ENCODE results near the gene TNFRSF1B.

Gene TNFRSF1B

GRCh38 chr1:12166834-12167492 is at the start of gene TNFRSF1B:
TSS of gene TNFRSF1B (plus strand) at chr1:12166991. CDS start at chr1:12167092, 101 bp downstream.
- peak; percentile 50 for DNase-seq (ENCODE audit: low read depth)

- DNase-seq (ENCODE audit: low read depth) = no peak
Observed at GRCh38 chr1:12121212-12122003, 45.4 kb upstream of the TNFRSF1B start.

- DNase-seq (ENCODE audit: low read depth) = no peak
Observed at GRCh38 chr1:12123172-12123571, 43.6 kb upstream of the TNFRSF1B start.

GRCh38 chr1:12124693-12125421 is 41.9 kb upstream of the TNFRSF1B start:
- peak; percentile 73 for DNase-seq (ENCODE audit: low read depth)

GRCh38 chr1:12125422-12126355 is 41.1 kb upstream of the TNFRSF1B start:
- DNase-seq (ENCODE audit: low read depth) = no peak

- no peak for DNase-seq (ENCODE audit: low read depth)
Observed at GRCh38 chr1:12126781-12127180, 40.0 kb upstream of the TNFRSF1B start.

GRCh38 chr1:12127206-12127810 is 39.5 kb upstream of the TNFRSF1B start:
- DNase-seq (ENCODE audit: low read depth) = no peak

- DNase-seq (ENCODE audit: low read depth) = no peak
Observed at GRCh38 chr1:12128120-12128519, 38.7 kb upstream of the TNFRSF1B start.

- no peak for DNase-seq (ENCODE audit: low read depth)
Observed at GRCh38 chr1:12129624-12130023, 37.2 kb upstream of the TNFRSF1B start.

GRCh38 chr1:12130466-12131130 is 36.2 kb upstream of the TNFRSF1B start:
- no peak for DNase-seq (ENCODE audit: low read depth)

GRCh38 chr1:12132078-12132477 is 34.7 kb upstream of the TNFRSF1B start:
- DNase-seq (ENCODE audit: low read depth) = no peak

GRCh38 chr1:12134716-12135115 is 32.1 kb upstream of the TNFRSF1B start:
- DNase-seq (ENCODE audit: low read depth) = no peak

- no peak for DNase-seq (ENCODE audit: low read depth)
Observed at GRCh38 chr1:12135612-12136011, 31.2 kb upstream of the TNFRSF1B start.

GRCh38 chr1:12136916-12137610 is 29.7 kb upstream of the TNFRSF1B start:
- no peak for DNase-seq (ENCODE audit: low read depth)

- DNase-seq (ENCODE audit: low read depth) = no peak
Observed at GRCh38 chr1:12138196-12139168, 28.3 kb upstream of the TNFRSF1B start.

GRCh38 chr1:12140016-12140415 is 26.8 kb upstream of the TNFRSF1B start:
- DNase-seq (ENCODE audit: low read depth) = no peak

GRCh38 chr1:12140515-12141162 is 26.2 kb upstream of the TNFRSF1B start:
- no peak for DNase-seq (ENCODE audit: low read depth)

GRCh38 chr1:12141163-12141850 is 25.5 kb upstream of the TNFRSF1B start:
- no peak for DNase-seq (ENCODE audit: low read depth)
